CD4-positive, alpha-beta memory T cell (primary cell): ENCODE data around the gene ATN1. TPM values are rescaled to one million over a fixed set of nuclear protein-coding genes. Genes with fewer than 3 reads are reported as not detected.

ENCODE experiments used
- CTCF ChIA-PET: fragments of 350-600 bp; sonication (Branson Sonifier 250); formaldehyde crosslinking; loops from one replicate; lab custom pipeline; 2021; ENCODE audit warnings: inconsistent platforms; ENCODE audit not compliant: partially characterized antibody; lab: Charles Lee
- POLR2A ChIA-PET: fragments of 350-600 bp; sonication (Branson Sonifier 250); formaldehyde crosslinking; loops from one replicate; lab custom pipeline; 2021; ENCODE audit not compliant: partially characterized antibody; lab: Charles Lee
- DNase-seq, 5 donors: peaks; one replicate each; pipeline versions ENCODE4 v3.0.0 to v3.0.0-alpha.2; 2020 to 2022; ENCODE audit warnings: mixed read lengths in 1 of 5
- H3K27ac ChIP-seq: one replicate; pipeline ENCODE4 v1.7.0; 2013; ENCODE audit warnings: low read depth, low read length
- H3K27me3 ChIP-seq: 2 replicates; pipeline ENCODE4 v1.7.0; 2013; ENCODE audit warnings: mild to moderate bottlenecking, low read length, moderate library complexity; ENCODE audit not compliant: insufficient read depth
- H3K36me3 ChIP-seq: 2 replicates; pipeline ENCODE4 v1.7.0; 2013; ENCODE audit warnings: mild to moderate bottlenecking, low read length, moderate library complexity; ENCODE audit not compliant: insufficient read depth
- H3K4me1 ChIP-seq: 2 replicates; pipeline ENCODE4 v1.7.0; 2013; ENCODE audit warnings: mild to moderate bottlenecking, low read length, moderate library complexity; ENCODE audit not compliant: insufficient read depth
- H3K4me3 ChIP-seq, 2 donors: one replicate each; pipeline ENCODE4 v1.7.0; 2013; ENCODE audit warnings: low read length in 2 of 2, mild to moderate bottlenecking in 1 of 2
- H3K9me3 ChIP-seq, 2 donors: one replicate each; pipeline ENCODE4 v1.7.0; 2013; ENCODE audit warnings: low read length in 2 of 2, control low read depth in 1 of 2; ENCODE audit not compliant: control insufficient read depth in 1 of 2
- H3K27ac Mint-ChIP-seq, 7 donors: one replicate each; pipeline ENCODE4 v1.8.0; 2020 to 2021; ENCODE audit warnings: mixed read lengths in 7 of 7, mild to moderate bottlenecking in 6 of 7, inconsistent platforms in 3 of 7, moderate library complexity in 3 of 7
- H3K27me3 Mint-ChIP-seq, 2 donors: one replicate each; pipeline ENCODE4 v1.8.0; 2020 to 2021; ENCODE audit warnings: mixed read lengths in 2 of 2
- H3K36me3 Mint-ChIP-seq, 2 donors: one replicate each; pipeline ENCODE4 v1.8.0; 2020 to 2021; ENCODE audit warnings: mixed read lengths in 2 of 2, inconsistent platforms in 1 of 2, mild to moderate bottlenecking in 1 of 2
- H3K4me1 Mint-ChIP-seq, 4 donors: one replicate each; pipeline ENCODE4 v1.8.0; 2020 to 2021; ENCODE audit warnings: mixed read lengths in 4 of 4, mild to moderate bottlenecking in 1 of 4
- H3K4me3 Mint-ChIP-seq, 8 donors: one replicate each; pipeline ENCODE4 v1.8.0; 2020 to 2021; ENCODE audit warnings: mixed read lengths in 8 of 8, mild to moderate bottlenecking in 7 of 8, moderate library complexity in 6 of 8, inconsistent platforms in 3 of 8
- H3K9me3 Mint-ChIP-seq, 8 donors: one replicate each; pipeline ENCODE4 v1.8.0; 2020 to 2021; ENCODE audit warnings: mixed read lengths in 8 of 8, mild to moderate bottlenecking in 5 of 8, inconsistent platforms in 3 of 8, moderate library complexity in 1 of 8
- intact Hi-C: fragments of 100-400 bp; cut with micrococcal nuclease; formaldehyde crosslinking; loops from one replicate; pipeline ENCODE4 v1.15.1; 2023
- polyA plus RNA-seq, 2 donors: library from polyadenylated mRNA; unstranded; fragments of 300-500 nt; fragmentation: Illumina TruSeq; gene quantifications; one replicate each; pipeline ENCODE4 v1.2.3, GENCODE V29; 2021
- total RNA-seq, 2 experiments: library from RNA; stranded (reverse); gene quantifications; one replicate each; pipeline ENCODE4 v1.2.3, GENCODE V29; 2021

Gene ATN1
- total and polyA plus RNA-seq, 4 experiments from 2014 or later = 0.16 to 33.0 (median 16.7) TPM

GRCh38 chr12:6979453-6979852 lies 51.7 kb downstream of the ATN1 start:
- H3K4me1 ChIP-seq = no peaks in the 10 kb centered on the region
- no peak overlapping the region for H3K4me3 ChIP-seq
- H3K27me3 ChIP-seq = no peaks in the 10 kb centered on the region
- peaks cover 42% of the 10 kb centered on the region for H3K36me3 ChIP-seq
- no peaks in the 10 kb centered on the region for H3K9me3 ChIP-seq
- Mint-ChIP-seq H3K4me3 (no peak overlapping the region), H3K36me3 (peaks cover 42 to 78% of the 10 kb centered on the region in 2 donors), H3K27me3 (no peaks in the 10 kb centered on the region), H3K9me3 (no peaks in the 10 kb centered on the region), H3K4me1 (peaks cover 0 to 1% (median 0%) of the 10 kb centered on the region in 4 donors), H3K27ac (peak overlapping the region in 3 of 7 donors; percentile 23 to 68 (median 25))
- intact Hi-C loops = no loop called here
- ChIA-PET CTCF (interaction anchor here (1.0 to 1.3 kb wide), 3 partner anchors 12 to 58 kb away, joined by 3 read pairs; partner anchors contain the start of gene LPCAT3), POLR2A (no interaction called here)
- no peak overlapping the region for H3K27ac ChIP-seq
- no peak for DNase-seq

- no peak overlapping the region for H3K4me3 Mint-ChIP-seq
- POLR2A ChIA-PET = no interaction called here
- H3K4me1 Mint-ChIP-seq = no peaks in the 10 kb centered on the region
- Histone ChIP-seq H3K4me1 (no peaks in the 10 kb centered on the region), H3K4me3 (no peak overlapping the region), H3K27ac (no peak overlapping the region), H3K36me3 (peaks cover 35% of the 10 kb centered on the region), H3K27me3 (no peaks in the 10 kb centered on the region), H3K9me3 (no peaks in the 10 kb centered on the region)
- no peak for DNase-seq
- intact Hi-C loops = no loop called here
- H3K36me3 Mint-ChIP-seq = peaks cover 41 to 74% of the 10 kb centered on the region in 2 donors
- H3K27ac Mint-ChIP-seq = peak overlapping the region in 1 of 7 donors; percentile 42
- CTCF ChIA-PET = interaction anchor here (1.1 kb wide), 1 partner anchor 12 kb away, joined by 3 read pairs; no protein-coding TSS in a partner anchor
- no peaks in the 10 kb centered on the region for H3K27me3 Mint-ChIP-seq
- H3K9me3 Mint-ChIP-seq = no peaks in the 10 kb centered on the region
Measured at GRCh38 chr12:6980075-6980474, 52.3 kb downstream of the ATN1 start.

- ChIA-PET POLR2A (no interaction called here), CTCF (no interaction called here)
- no peak overlapping the region for H3K4me3 ChIP-seq
Measured at GRCh38 chr12:6980740-6981139, 53.0 kb downstream of the ATN1 start.

GRCh38 chr12:6981152-6982052 lies 53.6 kb downstream of the ATN1 start:
- no peak overlapping the region for H3K27ac ChIP-seq
- intact Hi-C loops = no loop called here
- H3K27me3 ChIP-seq = no peaks in the 10 kb centered on the region
- Mint-ChIP-seq H3K27me3 (no peaks in the 10 kb centered on the region), H3K4me3 (no peak overlapping the region), H3K27ac (peak overlapping the region in 4 of 7 donors; percentile 16 to 82 (median 34)), H3K36me3 (peaks cover 32 to 66% of the 10 kb centered on the region in 2 donors), H3K9me3 (no peaks in the 10 kb centered on the region), H3K4me1 (peaks cover 0 to 1% (median 0%) of the 10 kb centered on the region in 4 donors)
- ChIA-PET CTCF (no interaction called here), POLR2A (no interaction called here)
- peaks cover 22% of the 10 kb centered on the region for H3K36me3 ChIP-seq
- no peaks in the 10 kb centered on the region for H3K9me3 ChIP-seq
- no peak overlapping the region for H3K4me3 ChIP-seq
- no peak for DNase-seq
- H3K4me1 ChIP-seq = no peaks in the 10 kb centered on the region

More at GRCh38 chr12:6980740-6981139, 53.0 kb downstream of the ATN1 start:
- Mint-ChIP-seq H3K9me3 (no peaks in the 10 kb centered on the region), H3K4me1 (no peaks in the 10 kb centered on the region), H3K36me3 (peaks cover 36 to 67% of the 10 kb centered on the region in 2 donors), H3K4me3 (no peak overlapping the region), H3K27ac (peak overlapping the region in 2 of 7 donors; percentile 16 to 32), H3K27me3 (no peaks in the 10 kb centered on the region)
- Histone ChIP-seq H3K9me3 (no peaks in the 10 kb centered on the region), H3K27ac (no peak overlapping the region), H3K36me3 (peaks cover 29% of the 10 kb centered on the region), H3K27me3 (no peaks in the 10 kb centered on the region), H3K4me1 (no peaks in the 10 kb centered on the region)
- intact Hi-C loops = no loop called here
- DNase-seq = no peak

GRCh38 chr12:6982532-6982931 lies 54.8 kb downstream of the ATN1 start:
- Histone ChIP-seq H3K36me3 (peaks cover 13% of the 10 kb centered on the region), H3K4me1 (no peaks in the 10 kb centered on the region), H3K4me3 (no peak overlapping the region), H3K27me3 (no peaks in the 10 kb centered on the region), H3K27ac (no peak overlapping the region), H3K9me3 (no peaks in the 10 kb centered on the region)
- H3K4me3 Mint-ChIP-seq = no peak overlapping the region
- DNase-seq = no peak
- peaks cover 0 to 1% (median 0%) of the 10 kb centered on the region in 4 donors for H3K4me1 Mint-ChIP-seq
- H3K9me3 Mint-ChIP-seq = no peaks in the 10 kb centered on the region
- peak overlapping the region in 2 of 7 donors; percentile 42 to 68 for H3K27ac Mint-ChIP-seq
- no peaks in the 10 kb centered on the region for H3K27me3 Mint-ChIP-seq
- H3K36me3 Mint-ChIP-seq = peaks cover 23 to 61% of the 10 kb centered on the region in 2 donors
- ChIA-PET CTCF (interaction anchor here (1.1 to 1.4 kb wide), 2 partner anchors 26 to 80 kb away, joined by 3 to 6 read pairs; no protein-coding TSS in a partner anchor), POLR2A (interaction anchor here (1.2 kb wide), 1 partner anchor 35 kb away, joined by 3 read pairs; the partner anchor contains the start of gene LPCAT3)
- intact Hi-C loops = no loop called here

GRCh38 chr12:6987956-6988553 lies 60.3 kb downstream of the ATN1 start:
- Histone ChIP-seq H3K4me1 (no peaks in the 10 kb centered on the region), H3K4me3 (no peak overlapping the region), H3K36me3 (peaks cover 11% of the 10 kb centered on the region), H3K27me3 (no peaks in the 10 kb centered on the region), H3K27ac (no peak overlapping the region), H3K9me3 (no peaks in the 10 kb centered on the region)
- H3K27ac Mint-ChIP-seq = peak overlapping the region in 1 of 7 donors; percentile 6
- peaks cover 9 to 35% of the 10 kb centered on the region in 2 donors for H3K36me3 Mint-ChIP-seq
- no peak overlapping the region for H3K4me3 Mint-ChIP-seq
- no peaks in the 10 kb centered on the region for H3K9me3 Mint-ChIP-seq
- DNase-seq = no peak
- intact Hi-C loops = no loop called here
- ChIA-PET CTCF (no interaction called here), POLR2A (no interaction called here)
- H3K27me3 Mint-ChIP-seq = no peaks in the 10 kb centered on the region
- peaks cover 0 to 4% (median 1%) of the 10 kb centered on the region in 4 donors for H3K4me1 Mint-ChIP-seq
